K562 (cell line): ENCODE measurements around the gene ELAC2. TPM values are rescaled to one million over a fixed set of nuclear protein-coding genes. Genes with fewer than 3 reads are reported as not detected.

ENCODE experiments used
- ARID2 ChIP-seq: fragments of 450-650 bp; IDR thresholded peaks from 2 replicates; pipeline ENCODE4 v1.6.1; 2017; ENCODE audit warnings: antibody characterized with exemption, mild to moderate bottlenecking
- CBX2 ChIP-seq: fragments of 200-600 bp; sonication (generic); IDR thresholded peaks from one replicate; pipeline ENCODE4 v1.6.1; 2012; ENCODE audit warnings: mild to moderate bottlenecking, low read length, inconsistent platforms; ENCODE audit not compliant: insufficient read depth, poor library complexity, severe bottlenecking
- CBX5 ChIP-seq: IDR thresholded peaks from 2 replicates; pipeline ENCODE4 v1.6.1; 2014; ENCODE audit warnings: low read depth, borderline replicate concordance
- CEBPG ChIP-seq, 3 experiments: fragments of 200-800 bp in 1 of 3; sonication (Bioruptor generic) in 1 of 3; sonication (generic) in 1 of 3; formaldehyde crosslinking in 1 of 3; IDR thresholded peaks in 2 of 3; conservative IDR thresholded peaks in 1 of 3; 2 replicates each; pipeline versions ENCODE4 v1.6.1 to v1.8.0; 2016 to 2022; ENCODE audit warnings: missing compliant biosample characterization in 2 of 3, missing genetic modification characterization in 2 of 3, mild to moderate bottlenecking in 1 of 3, missing genetic modification reagents in 1 of 3
- NCOA2 ChIP-seq, 2 experiments: fragments of 450-650 bp; IDR thresholded peaks; 2 replicates each; pipeline ENCODE4 v1.6.1; 2018; ENCODE audit warnings: mild to moderate bottlenecking in 2 of 2, moderate library complexity in 1 of 2; ENCODE audit not compliant: partially characterized antibody in 2 of 2
- OTX1 ChIP-seq: fragments of 450-650 bp; formaldehyde crosslinking; IDR thresholded peaks from 2 replicates; pipeline ENCODE4 v1.4.0; 2022; ENCODE audit warnings: mild to moderate bottlenecking
- PHF8 ChIP-seq: fragments of 200-600 bp; sonication (generic); IDR thresholded peaks from 2 replicates; pipeline ENCODE4 v1.6.1; 2012; ENCODE audit warnings: mixed run types, mild to moderate bottlenecking, inconsistent platforms, low read length, moderate library complexity, borderline replicate concordance
- POLR2A ChIP-seq: fragments of 450-650 bp; conservative IDR thresholded peaks from 2 replicates; pipeline ENCODE4 v1.6.1; 2016
- TAF7 ChIP-seq: fragments of 450-650 bp; IDR thresholded peaks from 2 replicates; pipeline ENCODE4 v1.6.1; 2016; ENCODE audit warnings: missing genetic modification characterization, missing compliant biosample characterization
- ZNF146 ChIP-seq: IDR thresholded peaks from one replicate; pipeline ENCODE4 v1.6.1; 2018; ENCODE audit warnings: missing compliant biosample characterization; ENCODE audit not compliant: unreplicated experiment
- ZNF263 ChIP-seq: sonication (generic); formaldehyde crosslinking; IDR thresholded peaks from 2 replicates; pipeline ENCODE4 v1.8.0; 2022; ENCODE audit warnings: mild to moderate bottlenecking, missing genetic modification reagents, borderline replicate concordance
- ZNF766 ChIP-seq: fragments of 200-800 bp; sonication (Bioruptor generic); conservative IDR thresholded peaks from 2 replicates; pipeline ENCODE4 v1.6.1; 2016; ENCODE audit warnings: missing genetic modification characterization, missing compliant biosample characterization
- polyA plus RNA-seq, 8 experiments: library from polyadenylated mRNA; depleted of rRNA in 4 of 8; stranded (reverse) in 5 of 8; unstranded in 3 of 8; fragments of >200 nt; fragmentation: Nextera tagmentation in 2 of 8; fragmentation: Illumina TruSeq in 1 of 8; extraction: Ambion mirVana in 2 of 8; extraction: Trizol in 1 of 8; gene quantifications; 2 replicates each; pipeline versions ENCODE4 v1.2.1 to v1.2.3, GENCODE V29; 2011 to 2014; ENCODE audit warnings: inconsistent platforms in 1 of 8, missing spikeins in 1 of 8
- total RNA-seq, 7 experiments: library from RNA; depleted of rRNA in 6 of 7; stranded (reverse); fragments of >200 nt in 6 of 7; fragmentation: Illumina TruSeq in 2 of 7; extraction: Trizol in 2 of 7; gene quantifications; 2 replicates each; pipeline versions ENCODE4 v1.2.1 to v1.2.3, GENCODE V29; 2011 to 2021; ENCODE audit warnings: low replicate concordance in 1 of 7
- TF ChIP-seq, protein P1 (sequence below): fragments of 250-450 bp; sonication (Bioruptor Pico); IDR thresholded peaks from 2 replicates; pipeline ENCODE4 v1.5.1; 2021; ENCODE audit warnings: mild to moderate bottlenecking
- TF ChIP-seq, protein P2 (sequence below): fragments of 450-650 bp; formaldehyde crosslinking; IDR thresholded peaks from 2 replicates; pipeline ENCODE4 v1.4.0; 2022; ENCODE audit warnings: missing genetic modification characterization
- TF ChIP-seq, protein P3 (sequence below): fragments of 450-650 bp; formaldehyde crosslinking; IDR thresholded peaks from 2 replicates; pipeline ENCODE4 v1.4.0; 2022; ENCODE audit warnings: mild to moderate bottlenecking, moderate library complexity
- TF ChIP-seq, protein P4 (sequence below): fragments of 250-450 bp; sonication (Bioruptor Pico); IDR thresholded peaks from 2 replicates; pipeline ENCODE4 v1.9.0; 2021; ENCODE audit warnings: mild to moderate bottlenecking
- TF ChIP-seq, protein P5 (sequence below): fragments of 200-400 bp; formaldehyde crosslinking; IDR thresholded peaks from 2 replicates; pipeline ENCODE4 v1.6.1; 2017; ENCODE audit warnings: mild to moderate bottlenecking, low read depth, low read length, moderate library complexity
- TF ChIP-seq, protein P6 (sequence below): fragments of 450-650 bp; IDR thresholded peaks from 2 replicates; pipeline ENCODE4 v1.6.1; 2016; ENCODE audit warnings: mild to moderate bottlenecking

The ELAC2 gene
- total and polyA plus RNA-seq, 9 of the 15 experiments (the other 6 are each of a cell fraction or from before 2014, with no cell fraction given), result 4.5 to 129 (median 70.6) TPM

DNA sequence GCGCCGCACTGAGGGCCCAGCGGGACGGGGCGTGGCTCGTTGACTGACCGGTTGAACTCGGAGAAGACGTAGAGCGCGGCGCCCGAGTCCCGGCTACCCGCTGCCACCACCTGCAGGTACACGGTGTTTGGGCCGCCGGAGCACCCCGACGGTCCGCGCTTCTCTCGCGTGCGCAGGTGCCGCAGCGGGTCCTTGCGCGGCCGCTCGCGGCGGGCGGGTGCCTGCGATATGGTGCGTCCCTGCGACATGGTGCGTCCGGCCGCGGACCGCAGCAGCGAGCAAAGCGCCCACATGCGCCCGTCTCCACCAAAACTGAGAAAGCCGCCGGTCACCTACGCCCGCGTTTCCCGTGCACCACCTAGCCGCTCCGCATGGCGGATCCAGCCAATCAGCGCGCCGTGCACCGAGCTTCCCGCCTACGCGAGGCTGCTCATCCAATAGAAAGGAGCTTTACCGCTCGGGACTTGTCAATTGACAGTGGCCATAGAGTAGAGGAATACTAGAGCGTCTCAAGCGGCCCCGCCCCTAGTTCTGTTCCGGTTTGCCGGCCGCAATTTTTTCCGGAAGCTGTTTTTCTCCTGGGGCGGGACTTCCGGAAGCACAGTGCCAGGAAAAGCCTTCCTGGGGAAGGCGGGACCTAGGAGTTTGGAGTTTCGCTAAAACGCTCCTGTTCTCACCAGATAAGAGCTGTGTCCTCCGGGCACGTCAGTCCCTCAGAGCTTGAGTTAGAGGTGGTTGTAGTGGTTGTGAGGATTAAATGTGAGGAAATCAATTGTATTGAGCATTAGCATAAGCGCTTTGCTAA, at the start of gene ELAC2 (continued):
- TF ChIP-seq, protein P1, sequence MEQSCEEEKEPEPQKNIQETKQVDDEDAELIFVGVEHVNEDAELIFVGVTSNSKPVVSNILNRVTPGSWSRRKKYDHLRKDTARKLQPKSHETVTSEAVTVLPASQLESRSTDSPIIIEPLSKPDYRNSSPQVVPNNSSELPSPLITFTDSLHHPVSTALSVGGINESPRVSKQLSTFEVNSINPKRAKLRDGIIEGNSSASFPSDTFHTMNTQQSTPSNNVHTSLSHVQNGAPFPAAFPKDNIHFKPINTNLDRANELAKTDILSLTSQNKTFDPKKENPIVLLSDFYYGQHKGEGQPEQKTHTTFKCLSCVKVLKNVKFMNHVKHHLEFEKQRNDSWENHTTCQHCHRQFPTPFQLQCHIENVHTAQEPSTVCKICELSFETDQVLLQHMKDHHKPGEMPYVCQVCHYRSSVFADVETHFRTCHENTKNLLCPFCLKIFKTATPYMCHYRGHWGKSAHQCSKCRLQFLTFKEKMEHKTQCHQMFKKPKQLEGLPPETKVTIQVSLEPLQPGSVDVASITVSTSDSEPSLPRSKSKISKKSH (CRISPR knock-in tag), result no peak
- peak; percentile 35; the same call in 1 of the 2 replicates for TF ChIP-seq TAF7 (tag)
- TF ChIP-seq ZNF263 (CRISPR knock-in tag), result no peak
- TF ChIP-seq NCOA2 (IDR thresholded peaks at IDR 0.05; ENCODE audit: partially characterized antibody in 2 of 2), result no peak
- TF ChIP-seq, protein P2, sequence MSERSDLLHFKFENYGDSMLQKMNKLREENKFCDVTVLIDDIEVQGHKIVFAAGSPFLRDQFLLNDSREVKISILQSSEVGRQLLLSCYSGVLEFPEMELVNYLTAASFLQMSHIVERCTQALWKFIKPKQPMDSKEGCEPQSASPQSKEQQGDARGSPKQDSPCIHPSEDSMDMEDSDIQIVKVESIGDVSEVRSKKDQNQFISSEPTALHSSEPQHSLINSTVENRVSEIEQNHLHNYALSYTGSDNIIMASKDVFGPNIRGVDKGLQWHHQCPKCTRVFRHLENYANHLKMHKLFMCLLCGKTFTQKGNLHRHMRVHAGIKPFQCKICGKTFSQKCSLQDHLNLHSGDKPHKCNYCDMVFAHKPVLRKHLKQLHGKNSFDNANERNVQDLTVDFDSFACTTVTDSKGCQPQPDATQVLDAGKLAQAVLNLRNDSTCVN (CRISPR knock-in tag), result no peak
- TF ChIP-seq, protein P3, sequence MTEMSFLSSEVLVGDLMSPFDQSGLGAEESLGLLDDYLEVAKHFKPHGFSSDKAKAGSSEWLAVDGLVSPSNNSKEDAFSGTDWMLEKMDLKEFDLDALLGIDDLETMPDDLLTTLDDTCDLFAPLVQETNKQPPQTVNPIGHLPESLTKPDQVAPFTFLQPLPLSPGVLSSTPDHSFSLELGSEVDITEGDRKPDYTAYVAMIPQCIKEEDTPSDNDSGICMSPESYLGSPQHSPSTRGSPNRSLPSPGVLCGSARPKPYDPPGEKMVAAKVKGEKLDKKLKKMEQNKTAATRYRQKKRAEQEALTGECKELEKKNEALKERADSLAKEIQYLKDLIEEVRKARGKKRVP (CRISPR knock-in tag), result no peak
- no peak for TF ChIP-seq CBX5
- TF ChIP-seq, protein P4, sequence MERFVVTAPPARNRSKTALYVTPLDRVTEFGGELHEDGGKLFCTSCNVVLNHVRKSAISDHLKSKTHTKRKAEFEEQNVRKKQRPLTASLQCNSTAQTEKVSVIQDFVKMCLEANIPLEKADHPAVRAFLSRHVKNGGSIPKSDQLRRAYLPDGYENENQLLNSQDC (CRISPR knock-in tag), result no peak
- no peak for TF ChIP-seq CEBPG (CRISPR knock-in tag; IDR thresholded peaks at IDR 0.05)
- no peak for TF ChIP-seq CEBPG (tag; conservative IDR thresholded peaks at IDR 0.05 in 1 of 2, IDR thresholded peaks at IDR 0.05 in 1 of 2)
- peak; percentile 78 for TF ChIP-seq PHF8
- TF ChIP-seq ZNF766 (CRISPR knock-in tag), result no peak
- TF ChIP-seq, protein P5, sequence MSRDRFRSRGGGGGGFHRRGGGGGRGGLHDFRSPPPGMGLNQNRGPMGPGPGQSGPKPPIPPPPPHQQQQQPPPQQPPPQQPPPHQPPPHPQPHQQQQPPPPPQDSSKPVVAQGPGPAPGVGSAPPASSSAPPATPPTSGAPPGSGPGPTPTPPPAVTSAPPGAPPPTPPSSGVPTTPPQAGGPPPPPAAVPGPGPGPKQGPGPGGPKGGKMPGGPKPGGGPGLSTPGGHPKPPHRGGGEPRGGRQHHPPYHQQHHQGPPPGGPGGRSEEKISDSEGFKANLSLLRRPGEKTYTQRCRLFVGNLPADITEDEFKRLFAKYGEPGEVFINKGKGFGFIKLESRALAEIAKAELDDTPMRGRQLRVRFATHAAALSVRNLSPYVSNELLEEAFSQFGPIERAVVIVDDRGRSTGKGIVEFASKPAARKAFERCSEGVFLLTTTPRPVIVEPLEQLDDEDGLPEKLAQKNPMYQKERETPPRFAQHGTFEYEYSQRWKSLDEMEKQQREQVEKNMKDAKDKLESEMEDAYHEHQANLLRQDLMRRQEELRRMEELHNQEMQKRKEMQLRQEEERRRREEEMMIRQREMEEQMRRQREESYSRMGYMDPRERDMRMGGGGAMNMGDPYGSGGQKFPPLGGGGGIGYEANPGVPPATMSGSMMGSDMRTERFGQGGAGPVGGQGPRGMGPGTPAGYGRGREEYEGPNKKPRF, result no peak
- no peak for TF ChIP-seq ZNF146 (CRISPR knock-in tag)
- TF ChIP-seq ARID2, result no peak
- TF ChIP-seq OTX1 (CRISPR knock-in tag), result no peak
- peak; percentile 84 for TF ChIP-seq POLR2A
- TF ChIP-seq CBX2, result no peak
- TF ChIP-seq, protein P6, sequence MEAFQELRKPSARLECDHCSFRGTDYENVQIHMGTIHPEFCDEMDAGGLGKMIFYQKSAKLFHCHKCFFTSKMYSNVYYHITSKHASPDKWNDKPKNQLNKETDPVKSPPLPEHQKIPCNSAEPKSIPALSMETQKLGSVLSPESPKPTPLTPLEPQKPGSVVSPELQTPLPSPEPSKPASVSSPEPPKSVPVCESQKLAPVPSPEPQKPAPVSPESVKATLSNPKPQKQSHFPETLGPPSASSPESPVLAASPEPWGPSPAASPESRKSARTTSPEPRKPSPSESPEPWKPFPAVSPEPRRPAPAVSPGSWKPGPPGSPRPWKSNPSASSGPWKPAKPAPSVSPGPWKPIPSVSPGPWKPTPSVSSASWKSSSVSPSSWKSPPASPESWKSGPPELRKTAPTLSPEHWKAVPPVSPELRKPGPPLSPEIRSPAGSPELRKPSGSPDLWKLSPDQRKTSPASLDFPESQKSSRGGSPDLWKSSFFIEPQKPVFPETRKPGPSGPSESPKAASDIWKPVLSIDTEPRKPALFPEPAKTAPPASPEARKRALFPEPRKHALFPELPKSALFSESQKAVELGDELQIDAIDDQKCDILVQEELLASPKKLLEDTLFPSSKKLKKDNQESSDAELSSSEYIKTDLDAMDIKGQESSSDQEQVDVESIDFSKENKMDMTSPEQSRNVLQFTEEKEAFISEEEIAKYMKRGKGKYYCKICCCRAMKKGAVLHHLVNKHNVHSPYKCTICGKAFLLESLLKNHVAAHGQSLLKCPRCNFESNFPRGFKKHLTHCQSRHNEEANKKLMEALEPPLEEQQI, result no peak
